Kidney (tissue), 14 donors: ENCODE data around the gene KRT222. TPM values are rescaled to one million over a fixed set of nuclear protein-coding genes. Genes with fewer than 3 reads are reported as not detected.
A peak's percentile ranks its signal among the peaks of the same experiment; 100 is the strongest.

Source experiments
- DNase-seq, 5 donors: peaks; one replicate each; pipeline ENCODE4 v3.0.0-alpha.2; 2013 to 2020
- FAIRE-seq: peaks from 2 replicates; lab custom pipeline; 2012; peaks lifted over from hg19 to GRCh38; lab: Jason Lieb, UNC
- H3K27ac ChIP-seq, 2 donors: one replicate each; pipeline ENCODE4 v1.7.0; 2013; ENCODE audit warnings: low read depth in 2 of 2, low read length in 2 of 2, inconsistent platforms in 1 of 2
- H3K27me3 ChIP-seq: one replicate; pipeline ENCODE4 v1.7.1; 2013; ENCODE audit warnings: low read length, inconsistent platforms; ENCODE audit not compliant: control insufficient read depth, insufficient read depth
- H3K36me3 ChIP-seq, 3 donors: one replicate each; pipeline versions ENCODE4 v1.7.0 to v1.7.1; 2013; ENCODE audit warnings: low read length in 3 of 3, control low read depth in 1 of 3, inconsistent platforms in 1 of 3; ENCODE audit not compliant: insufficient read depth in 3 of 3, control insufficient read depth in 2 of 3
- H3K4me1 ChIP-seq, 3 donors: one replicate each; pipeline versions ENCODE4 v1.7.0 to v1.7.1; 2013; ENCODE audit warnings: low read length in 3 of 3, inconsistent platforms in 1 of 3, low read depth in 1 of 3; ENCODE audit not compliant: control insufficient read depth in 2 of 3, insufficient read depth in 2 of 3
- H3K4me3 ChIP-seq, 3 donors: one replicate each; pipeline versions ENCODE4 v1.7.0 to v1.8.1; 2013; ENCODE audit warnings: low read length in 3 of 3, control low read depth in 1 of 3, inconsistent platforms in 1 of 3
- H3K9ac ChIP-seq, 3 donors: one replicate each; pipeline versions ENCODE4 v1.7.0 to v1.7.1; 2013; ENCODE audit warnings: low read length in 3 of 3, control low read depth in 1 of 3, inconsistent platforms in 1 of 3
- H3K9me3 ChIP-seq, 3 donors: one replicate each; pipeline versions ENCODE4 v1.7.0 to v1.7.1; 2013; ENCODE audit warnings: low read length in 3 of 3, control low read depth in 1 of 3, inconsistent platforms in 1 of 3; ENCODE audit not compliant: control insufficient read depth in 2 of 3, insufficient read depth in 1 of 3
- CTCF ChIP-seq: IDR thresholded peaks from 3 replicates; pipeline ENCODE4 v1.5.1; 2012; ENCODE audit warnings: mild to moderate bottlenecking, moderate library complexity, borderline replicate concordance; ENCODE audit not compliant: insufficient read depth; ENCODE audit errors: extremely low read depth
- intact Hi-C: fragments of 100-400 bp; cut with DNase I; formaldehyde crosslinking; loops from one replicate; pipeline ENCODE4 v1.11.1; 2022
- polyA plus RNA-seq: library from polyadenylated mRNA; stranded (reverse); fragments of 350-450 nt; fragmentation: Illumina TruSeq; extraction: RNeasy Lipid Tissue Mini Kit (QIAGEN cat#74804); gene quantifications from one replicate; pipeline ENCODE4 v1.2.3, GENCODE V29; 2014; ENCODE audit warnings: low read depth, low replicate concordance; ENCODE audit not compliant: insufficient read depth
- total RNA-seq: library from RNA; stranded (reverse); fragmentation: NEBNext Ultra II Directional; extraction: Animal tissue kit (Norgen Biotek cat#: 25700); gene quantifications from one replicate; pipeline ENCODE4 v1.2.1, GENCODE V29; 2021
- donor health status: control.
- donor health status: control.
- donor health status: control.
- donor health status: control.
- donor health status: control.
- donor health status: DM: yes; HTN: yes; CAD: no.
- donor health status: Normal renal cell carcinoma (clear cell type).

Gene KRT222
- total and polyA plus RNA-seq, 2 donors from 2014 or later = 1.2 to 6.6 TPM

DNA sequence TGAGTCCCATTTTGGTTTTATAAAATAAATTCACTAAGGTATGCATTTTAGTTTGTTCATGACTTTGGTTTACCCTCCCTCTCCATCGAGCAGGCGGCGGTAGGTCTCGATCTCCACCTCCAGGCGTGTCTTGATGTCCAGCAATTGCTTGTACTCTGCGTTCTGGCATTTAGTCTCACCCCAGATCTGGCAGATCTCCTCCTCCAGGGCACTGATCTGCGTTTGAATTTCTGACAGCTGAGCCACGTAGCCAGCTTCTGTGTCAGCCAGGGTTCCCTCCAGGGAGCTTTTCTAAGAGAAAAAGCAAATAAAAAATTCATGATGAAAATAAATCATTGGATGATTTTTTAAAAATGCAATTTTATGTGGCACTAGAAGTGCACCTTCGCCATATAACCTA lies 34.4 kb upstream of the KRT222 start:
- no peak for TF ChIP-seq CTCF
- H3K27me3 ChIP-seq = no peaks in the 10 kb centered on the region
- no peaks in the 10 kb centered on the region for H3K9me3 ChIP-seq
- no peak overlapping the region for H3K9ac ChIP-seq
- intact Hi-C loops = no loop called here
- FAIRE-seq (no peak), DNase-seq (no peak)
- no peaks in the 10 kb centered on the region for H3K36me3 ChIP-seq
- H3K4me1 ChIP-seq = peaks cover 0 to 19% (median 5%) of the 10 kb centered on the region in 3 donors
- no peak overlapping the region for H3K4me3 ChIP-seq
- H3K27ac ChIP-seq = no peak overlapping the region

DNA sequence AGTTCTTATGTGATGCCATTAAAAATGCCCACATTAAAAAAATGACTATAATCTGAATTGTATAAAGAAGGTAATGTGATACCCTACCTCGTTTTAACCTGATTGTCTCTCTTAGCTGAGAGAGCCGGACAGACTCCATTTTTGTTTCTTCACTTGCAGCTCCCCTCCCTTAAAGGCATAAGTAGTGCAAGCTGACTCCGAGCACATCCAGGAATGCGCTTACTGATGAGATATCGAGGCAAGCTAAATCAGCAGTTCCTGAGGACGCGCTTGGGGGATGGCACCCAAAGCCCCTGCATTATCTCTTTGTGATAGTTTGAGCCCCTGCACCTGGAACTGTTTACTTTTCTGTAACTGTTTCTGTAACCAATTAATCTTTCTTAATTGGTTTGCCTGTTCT lies 32.3 kb upstream of the KRT222 start:
- no peak overlapping the region for H3K27ac ChIP-seq
- H3K27me3 ChIP-seq = no peaks in the 10 kb centered on the region
- FAIRE-seq (no peak), DNase-seq (peak in 3 of 5 donors; percentile 36 to 57 (median 52))
- H3K9me3 ChIP-seq = no peaks in the 10 kb centered on the region
- H3K4me3 ChIP-seq = no peak overlapping the region
- no peak for TF ChIP-seq CTCF
- H3K9ac ChIP-seq = no peak overlapping the region
- intact Hi-C loops = no loop called here
- H3K4me1 ChIP-seq = peaks cover 0 to 19% (median 5%) of the 10 kb centered on the region in 3 donors
- H3K36me3 ChIP-seq = no peaks in the 10 kb centered on the region

GRCh38 chr17:40696651-40697072 lies 31.7 kb upstream of the KRT222 start:
- peak overlapping the region in 1 of 3 donors; percentile 9 for H3K4me3 ChIP-seq
- peaks cover 0 to 19% (median 5%) of the 10 kb centered on the region in 3 donors for H3K4me1 ChIP-seq
- peak overlapping the region; percentile 29 to 33 for H3K27ac ChIP-seq
- FAIRE-seq = no peak
- no peaks in the 10 kb centered on the region for H3K36me3 ChIP-seq
- TF ChIP-seq CTCF = no peak
- no peak for DNase-seq
- H3K9ac ChIP-seq = no peak overlapping the region
- no peaks in the 10 kb centered on the region for H3K9me3 ChIP-seq
- no peaks in the 10 kb centered on the region for H3K27me3 ChIP-seq
- intact Hi-C loops = no loop called here
